Epithelial cell of prostate (primary cell): ENCODE results near the gene OVOL2.

Source experiments
- DNase-seq: peaks from one replicate; pipeline ENCODE4 v3.0.0-alpha.2; 2011; ENCODE audit warnings: low read depth, low spot score
- H3K27ac ChIP-seq: fragments of 450-650 bp; 2 replicates; pipeline ENCODE4 v1.5.1; 2017; ENCODE audit warnings: mild to moderate bottlenecking

OVOL2 gene

DNA sequence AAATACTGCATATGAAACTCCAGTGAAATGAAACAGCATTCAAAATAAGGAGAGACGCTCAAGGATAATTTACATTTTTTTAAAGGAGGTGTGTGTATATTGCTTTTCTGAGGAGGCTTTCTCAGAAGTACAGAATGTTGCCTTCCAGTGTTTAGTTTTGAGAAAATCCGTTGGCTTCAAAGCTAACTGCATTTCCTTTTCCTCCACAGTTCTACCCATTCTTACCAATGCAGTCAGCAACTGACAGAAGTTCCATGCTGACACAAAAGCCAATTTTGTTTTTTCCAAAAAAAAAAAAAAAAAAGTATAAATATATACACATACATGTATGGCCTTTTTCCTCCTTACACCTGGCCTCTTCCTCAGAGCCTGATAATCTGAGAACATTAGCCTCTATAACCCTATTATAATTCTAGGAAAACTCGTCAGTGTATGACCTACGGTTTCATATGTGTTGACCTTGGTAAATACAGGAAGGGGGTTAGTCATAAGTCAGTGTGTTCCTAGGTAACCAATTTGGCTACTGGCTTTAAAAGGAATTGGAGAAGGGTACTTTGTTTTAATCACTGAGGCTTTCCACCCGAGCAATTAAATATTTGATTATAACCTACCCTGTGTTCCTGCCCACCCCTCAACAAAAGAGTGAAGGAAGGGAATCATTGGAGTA, 64.7 kb downstream of the OVOL2 start:
- H3K27ac ChIP-seq: no peak overlapping the region
- no peak for DNase-seq

DNA sequence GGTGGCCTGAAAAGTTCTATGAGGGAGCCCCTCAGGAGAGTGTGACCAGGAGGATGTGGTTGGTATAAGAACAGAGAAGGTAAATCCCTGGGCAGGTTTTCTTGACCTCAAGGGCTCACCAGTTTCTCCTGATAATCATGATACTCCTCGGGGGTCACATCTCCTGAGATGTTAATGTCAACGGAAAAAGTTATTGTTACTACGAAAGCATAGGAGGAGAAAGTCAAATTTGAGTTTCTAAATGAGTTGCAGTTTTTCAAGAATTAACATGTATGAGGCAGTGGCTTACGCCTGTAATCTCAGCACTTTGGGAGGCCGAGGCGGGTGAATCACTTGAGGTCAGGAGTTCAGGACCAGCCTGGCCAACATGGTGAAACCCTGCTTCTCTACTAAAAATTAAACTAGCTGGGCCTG, 65.5 kb downstream of the OVOL2 start:
- DNase-seq: no peak
- H3K27ac ChIP-seq: no peak overlapping the region

DNA sequence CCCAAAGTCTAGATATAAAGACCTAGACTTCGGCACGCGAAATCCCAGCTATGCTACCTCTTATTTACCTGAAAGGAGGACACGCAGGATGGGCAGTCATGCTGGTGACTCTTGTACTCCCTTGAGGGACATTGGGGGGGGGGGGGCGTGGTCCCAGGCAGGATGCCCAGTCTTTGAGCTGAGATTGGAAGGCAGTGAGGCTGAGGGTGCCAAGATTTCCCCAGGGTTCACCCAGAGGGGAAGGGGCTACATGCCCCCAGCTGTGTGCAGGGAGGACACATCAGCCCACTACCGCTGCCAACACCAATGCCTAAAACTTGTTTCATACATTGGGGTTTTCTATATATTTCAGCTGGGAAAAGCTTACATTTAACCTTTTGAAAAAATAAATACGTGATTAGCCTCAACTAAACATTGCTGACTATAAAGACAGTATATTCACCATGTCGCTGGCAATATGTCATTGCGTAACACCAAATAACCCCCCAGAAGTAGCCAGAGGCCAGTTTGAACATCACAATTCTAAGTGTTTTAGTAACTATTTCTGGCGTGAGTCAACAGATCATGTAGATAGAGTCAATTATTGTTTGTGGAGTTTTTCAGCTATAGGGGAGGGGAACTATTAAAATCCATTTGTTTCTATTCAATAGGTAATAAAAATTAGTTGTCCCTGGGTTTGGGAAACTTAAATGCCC, 67.3 kb downstream of the OVOL2 start:
- H3K27ac ChIP-seq: no peak overlapping the region
- DNase-seq: no peak

GRCh38 chr20:17987988-17988387, 69.7 kb downstream of the OVOL2 start:
- H3K27ac ChIP-seq: no peak overlapping the region
- no peak for DNase-seq

DNA sequence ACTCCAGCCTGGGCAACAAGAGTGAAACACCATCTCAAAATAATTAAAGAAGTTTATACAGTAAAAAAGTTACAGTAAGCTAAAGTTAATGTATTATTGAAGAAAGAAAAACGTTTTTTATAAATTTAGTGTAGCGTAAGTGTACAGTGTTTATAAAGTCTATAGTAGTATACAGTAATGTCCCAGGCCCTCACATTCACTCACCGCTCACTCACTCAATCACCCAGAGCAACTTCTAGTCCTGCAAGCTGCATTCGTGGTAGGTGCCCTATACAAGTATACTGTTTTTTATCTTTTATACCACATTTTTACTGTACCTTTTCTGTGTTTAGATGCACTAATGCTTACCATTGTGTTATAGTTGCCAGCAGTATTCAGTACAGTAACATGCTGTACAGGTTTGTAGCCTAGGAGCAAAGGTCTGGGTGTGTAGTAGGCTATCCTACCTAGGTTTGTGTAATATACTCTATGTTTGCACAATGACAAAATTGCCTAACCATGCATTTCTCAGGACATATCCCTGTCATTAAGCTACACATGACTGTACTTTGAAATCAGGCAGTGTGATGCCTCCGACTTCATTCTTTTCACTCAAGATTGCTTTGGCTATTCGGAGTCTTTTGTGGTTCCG, 72.2 kb downstream of the OVOL2 start:
- DNase-seq: no peak
- no peak overlapping the region for H3K27ac ChIP-seq

GRCh38 chr20:17976305-17976704, 81.4 kb downstream of the OVOL2 start:
- DNase-seq: no peak
- no peak overlapping the region for H3K27ac ChIP-seq
